SK-N-MC (cell line): ENCODE measurements around the gene CEMIP.

Source experiments
- EZH2 ChIP-seq: fragments of 200-600 bp; sonication (generic); IDR thresholded peaks from one replicate; pipeline ENCODE4 v1.6.1; 2017; ENCODE audit warnings: antibody characterized with exemption
- FOXP2 ChIP-seq: optimal IDR thresholded peaks from 2 replicates; pipeline ENCODE3; 2011; ENCODE audit warnings: mild to moderate bottlenecking, moderate library complexity; ENCODE audit not compliant: insufficient read depth; ENCODE audit errors: extremely low read length, control extremely low read depth
- POLR2AphosphoS5 ChIP-seq: IDR thresholded peaks from 2 replicates; pipeline ENCODE4 v1.6.1; 2012; ENCODE audit warnings: mild to moderate bottlenecking, low read depth, low read length, borderline replicate concordance

GRCh38 chr15:80912673-80913072 is 133.5 kb downstream of the CEMIP start:
- TF ChIP-seq EZH2 (no peak), POLR2AphosphoS5 (no peak), FOXP2 (no peak)
